ENCODE results near the gene SLC35F2.
"Not testable (repeated sequence)": the region's sequence is repeated elsewhere in the genome, so short reads cannot be mapped to it uniquely, and the experiment has no call there.

Gene SLC35F2

DNA sequence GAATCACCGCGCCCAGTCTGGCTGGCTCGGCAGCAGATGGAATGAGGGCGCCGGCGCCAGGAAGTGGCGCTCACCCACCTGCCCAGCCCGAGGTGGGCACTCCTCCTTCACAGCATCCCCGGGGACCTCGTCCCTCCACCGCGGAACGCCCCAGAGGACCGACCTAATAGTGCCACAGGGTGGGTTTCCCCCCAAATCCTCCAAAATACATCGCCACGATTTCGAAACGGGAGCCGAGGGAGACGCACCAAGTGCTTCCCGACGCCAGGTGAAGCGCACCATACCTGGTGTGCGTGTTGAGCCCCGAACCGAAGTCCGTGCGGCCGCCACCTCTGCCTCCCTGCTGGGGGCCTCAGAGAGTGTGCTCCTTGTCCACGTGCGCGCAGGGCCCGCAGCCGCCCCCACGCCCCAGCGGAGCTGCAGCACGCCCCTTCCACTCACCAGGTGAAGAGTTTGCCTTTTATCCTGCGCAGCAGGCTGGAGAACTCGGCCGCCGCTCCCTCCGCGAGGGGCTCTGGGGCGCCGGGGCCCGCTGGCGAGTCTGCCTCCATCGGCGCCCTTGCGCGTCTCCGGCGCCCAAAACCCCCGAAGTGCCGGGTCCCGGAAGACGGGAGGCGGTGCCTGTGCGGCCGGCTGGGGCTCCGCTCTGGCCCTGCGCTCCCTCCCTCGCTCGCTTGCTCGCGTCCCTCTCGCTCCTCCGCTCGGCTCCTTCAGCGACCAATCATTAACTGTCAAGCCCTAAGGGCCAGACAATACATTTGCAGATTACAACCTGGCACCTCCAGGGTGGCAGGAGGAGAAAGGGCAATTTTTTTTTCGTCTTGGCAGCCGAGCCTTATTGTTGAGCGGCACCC, at the start of gene SLC35F2:
TSS of gene SLC35F2 (minus strand) at position 571 of the 854 bp plus-strand sequence. CDS start at position 551, 20 bp downstream.
- DNase-seq (ENCODE audit: low read depth in 2 of 2), result peak; percentile 37 to 47

DNA sequence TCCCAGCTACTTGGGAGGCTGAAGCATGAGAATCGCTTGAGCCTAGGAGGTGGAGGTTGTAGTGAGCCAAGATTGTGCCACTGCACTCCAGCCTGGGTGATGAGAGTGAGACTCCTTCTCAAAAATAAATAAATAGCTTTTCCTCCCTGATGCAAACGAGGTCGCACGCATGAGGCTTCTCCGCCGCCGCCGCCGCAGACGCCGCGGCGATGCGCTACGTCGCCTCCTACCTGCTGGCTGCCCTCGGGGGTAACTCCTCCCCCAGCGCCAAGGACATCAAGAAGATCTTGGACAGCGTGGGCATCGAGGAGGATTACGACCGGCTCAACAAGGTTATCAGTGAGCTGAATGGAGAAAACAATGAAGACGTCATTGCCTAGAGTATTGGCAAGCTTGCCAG, 49.6 kb upstream of the SLC35F2 start:
- DNase-seq (ENCODE audit: low read depth in 2 of 2), result no peak

- no peak for DNase-seq (ENCODE audit: low read depth in 2 of 2)
Observed at GRCh38 chr11:107898270-107898669, 39.7 kb upstream of the SLC35F2 start.

DNA sequence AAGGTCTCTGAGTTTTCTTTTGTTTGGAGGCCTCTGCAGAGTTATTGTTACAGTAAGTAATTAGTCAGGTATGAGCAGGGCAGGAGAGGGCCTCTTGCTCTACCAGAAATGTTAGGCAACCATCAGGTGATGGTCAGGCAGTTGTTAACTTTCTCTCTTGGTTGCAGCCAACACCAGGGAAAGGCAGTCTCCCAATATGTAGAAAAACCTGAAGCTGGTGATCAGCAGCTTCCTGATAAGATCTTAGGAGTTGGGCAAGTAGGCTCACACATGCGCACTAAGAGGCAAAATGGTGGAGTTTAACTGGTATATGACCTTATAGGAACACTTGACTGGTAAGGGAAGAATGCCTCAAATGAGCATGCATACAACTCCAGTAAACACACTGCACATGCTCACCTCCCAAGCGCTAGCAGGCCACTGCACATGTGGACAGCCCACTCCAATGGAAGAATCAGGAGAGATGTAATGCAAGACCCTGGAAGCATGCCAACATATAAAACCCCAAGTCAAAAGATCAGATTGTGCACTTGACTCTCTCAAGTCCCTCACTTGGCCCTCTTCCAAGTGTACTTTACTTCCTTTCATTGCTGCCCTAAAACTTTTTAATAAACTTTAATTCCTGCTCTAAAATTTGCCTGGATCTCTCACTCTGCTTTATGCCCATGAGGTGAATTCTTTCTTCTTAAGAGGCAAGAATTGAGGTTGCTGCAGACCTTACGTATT, 23.7 kb upstream of the SLC35F2 start:
- no peak for DNase-seq (ENCODE audit: low read depth in 2 of 2)

GRCh38 chr11:107881471-107881870, 22.9 kb upstream of the SLC35F2 start:
- not testable (repeated sequence) for DNase-seq (ENCODE audit: low read depth in 2 of 2)

DNA sequence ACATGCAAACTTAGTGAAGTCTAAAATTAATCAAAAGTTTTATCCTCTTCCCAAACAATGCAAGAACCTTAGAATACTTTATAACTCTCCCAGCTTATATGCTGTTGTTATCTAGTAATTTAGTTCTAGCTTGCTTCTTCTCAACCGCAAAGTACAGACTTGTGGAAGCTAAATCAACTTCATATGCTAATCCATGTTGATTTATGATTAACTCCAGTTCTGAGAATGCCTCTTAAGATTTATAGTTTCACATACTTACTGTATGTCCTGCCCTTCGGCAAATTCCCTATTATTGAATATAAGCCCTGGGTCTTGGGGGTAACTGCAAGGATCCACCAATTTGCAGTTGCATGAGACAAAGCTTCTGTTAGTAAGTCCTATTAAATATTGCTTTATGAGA, 17.6 kb upstream of the SLC35F2 start:
- DNase-seq (ENCODE audit: low read depth in 2 of 2), result no peak

DNA sequence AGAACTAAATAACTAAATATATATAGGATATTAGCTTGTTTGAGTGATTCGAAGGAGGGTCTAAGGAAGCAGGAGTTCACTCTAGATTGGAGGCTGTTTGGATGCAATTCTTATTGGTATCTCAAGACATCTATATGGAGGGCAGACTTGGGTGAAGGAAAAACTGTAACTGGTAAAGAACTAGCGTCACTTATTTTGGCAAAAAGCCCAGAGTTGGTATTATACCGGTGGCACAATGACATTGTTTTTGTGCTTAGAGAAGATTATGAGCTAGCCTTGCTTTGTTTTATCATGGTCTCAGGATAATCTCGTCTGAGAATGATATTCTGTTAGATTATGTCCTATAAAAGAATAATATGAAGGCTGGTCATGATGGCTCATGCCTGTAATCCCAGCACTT, 6.0 kb upstream of the SLC35F2 start:
- DNase-seq (ENCODE audit: low read depth in 2 of 2), result no peak

- DNase-seq (ENCODE audit: low read depth in 2 of 2), result no peak
Observed at GRCh38 chr11:107860688-107861087, 2.1 kb upstream of the SLC35F2 start.

- DNase-seq (ENCODE audit: low read depth in 2 of 2), result not testable (repeated sequence)
Observed at GRCh38 chr11:107860240-107860620, 1.6 kb upstream of the SLC35F2 start.

DNA sequence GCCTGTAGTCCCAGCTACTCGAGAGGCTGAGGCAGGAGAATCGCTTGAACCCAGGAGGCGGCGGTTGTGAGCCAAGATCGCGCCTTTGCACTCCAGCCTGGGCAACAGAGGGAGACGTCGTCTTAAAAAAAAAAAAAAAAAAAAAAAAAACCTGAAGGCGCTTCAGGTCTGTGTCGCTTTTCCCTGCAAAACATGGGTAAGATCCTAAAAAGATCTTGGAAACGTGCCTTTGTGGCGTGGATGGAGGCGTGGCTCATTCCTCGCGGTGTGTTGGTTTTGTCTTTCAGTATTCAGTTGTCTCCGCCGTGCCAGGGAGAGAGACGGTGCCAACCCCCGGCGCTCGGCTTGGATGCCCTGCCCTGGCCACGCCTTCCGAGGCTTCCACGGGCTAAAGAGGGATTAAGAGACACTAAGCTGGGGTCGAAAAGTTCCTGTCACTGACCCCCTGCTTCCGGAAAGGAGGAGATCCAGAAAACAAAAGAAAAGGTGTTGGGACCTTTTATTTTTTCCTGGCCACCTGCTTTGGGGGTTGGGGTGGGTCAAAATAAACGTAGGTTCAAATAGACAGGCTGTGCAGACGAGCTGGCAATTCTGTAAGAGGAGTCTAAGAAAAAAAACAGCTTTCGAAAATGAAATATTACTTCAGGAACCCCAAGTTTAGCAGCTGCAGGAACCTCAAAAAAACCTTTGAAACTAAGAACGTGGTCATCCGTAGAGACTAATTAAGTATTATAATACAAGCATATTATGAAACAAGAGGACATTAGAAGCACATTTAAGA, 1.1 kb upstream of the SLC35F2 start:
- DNase-seq (ENCODE audit: low read depth in 2 of 2), result no peak

GRCh38 chr11:107857550-107858216, 904 bp downstream of the SLC35F2 start:
- no peak for DNase-seq (ENCODE audit: low read depth in 2 of 2)

DNA sequence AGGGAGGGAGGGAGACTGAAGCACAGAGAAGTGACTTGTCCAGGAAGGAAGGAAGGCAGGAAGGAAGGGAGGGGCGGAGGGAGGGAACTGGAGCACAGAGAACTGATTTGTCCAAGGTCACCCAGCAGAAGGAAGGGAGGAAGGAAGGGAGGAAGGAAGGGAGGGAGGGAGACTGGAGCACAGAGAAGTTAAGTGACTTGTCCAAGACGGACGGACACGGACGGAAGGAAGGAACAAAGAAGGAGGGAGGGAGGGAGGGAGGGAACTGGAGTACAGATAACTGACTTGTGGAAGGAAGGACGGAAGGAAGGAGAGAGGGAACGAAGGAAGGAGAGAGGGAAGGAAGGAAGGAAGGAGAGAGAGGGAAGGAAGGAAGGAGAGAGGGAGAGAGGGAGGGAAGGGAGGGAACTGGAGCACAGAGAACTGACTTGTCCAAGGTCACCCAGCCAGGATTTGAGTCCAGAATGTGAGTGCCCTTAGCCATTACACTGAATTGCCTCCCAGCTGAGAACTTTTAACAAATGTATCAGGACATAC, 1.5 kb downstream of the SLC35F2 start:
- no peak for DNase-seq (ENCODE audit: low read depth in 2 of 2)

- DNase-seq (ENCODE audit: low read depth in 2 of 2), result no peak
Observed at GRCh38 chr11:107856180-107856980, 2.2 kb downstream of the SLC35F2 start.

- no peak for DNase-seq (ENCODE audit: low read depth in 2 of 2)
Observed at GRCh38 chr11:107853070-107853469, 5.5 kb downstream of the SLC35F2 start.

DNA sequence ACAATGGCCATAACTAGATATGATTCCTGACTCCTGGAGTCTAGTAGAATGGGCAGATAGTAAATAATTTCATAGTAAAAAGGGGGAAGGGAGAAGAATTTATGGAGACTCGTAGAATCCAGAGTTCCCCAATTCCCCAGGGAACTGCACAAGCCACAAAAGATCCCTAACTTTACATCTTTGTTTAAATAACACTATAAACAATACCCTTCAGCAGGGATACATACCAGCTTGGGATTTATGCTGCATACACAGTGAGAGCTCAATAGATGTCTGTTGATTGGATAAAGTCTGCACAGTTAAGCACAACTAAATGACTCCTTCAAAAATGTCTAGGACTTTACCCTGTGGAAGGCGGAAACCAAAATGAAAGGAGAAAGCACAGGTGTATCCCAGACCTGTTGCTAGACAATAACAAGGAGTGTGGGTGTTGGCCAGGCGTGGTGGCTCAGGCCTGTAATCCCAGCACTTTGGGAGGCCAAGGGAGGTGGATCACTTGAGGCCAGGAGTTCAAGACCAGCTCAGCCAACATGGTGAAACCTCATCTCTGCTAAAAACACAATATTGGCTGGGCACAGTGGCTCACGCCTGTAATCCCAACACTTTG, 6.8 kb downstream of the SLC35F2 start:
- DNase-seq (ENCODE audit: low read depth in 2 of 2), result no peak

DNA sequence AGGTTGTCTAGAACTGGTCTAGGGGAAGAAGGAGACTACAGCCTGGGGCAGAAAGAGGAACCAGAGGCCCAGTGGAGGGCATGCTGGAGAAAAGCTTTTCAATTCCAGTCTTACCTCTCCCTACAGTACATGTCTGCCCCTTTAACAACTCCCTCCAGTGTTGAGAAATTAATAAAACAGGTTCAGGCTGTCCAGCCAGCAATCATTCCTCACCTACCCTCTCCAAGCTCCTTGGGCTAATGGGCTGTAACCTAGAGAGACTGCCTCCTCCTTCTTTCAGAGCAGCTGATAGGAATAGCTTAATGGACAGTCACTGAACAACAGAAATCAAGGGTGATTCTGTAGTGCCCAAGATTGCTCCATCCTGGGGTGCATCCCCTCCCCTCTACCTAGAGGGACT, 8.8 kb downstream of the SLC35F2 start:
- DNase-seq (ENCODE audit: low read depth in 2 of 2), result no peak

GRCh38 chr11:107848345-107848744, 10.2 kb downstream of the SLC35F2 start:
- no peak for DNase-seq (ENCODE audit: low read depth in 2 of 2)

DNA sequence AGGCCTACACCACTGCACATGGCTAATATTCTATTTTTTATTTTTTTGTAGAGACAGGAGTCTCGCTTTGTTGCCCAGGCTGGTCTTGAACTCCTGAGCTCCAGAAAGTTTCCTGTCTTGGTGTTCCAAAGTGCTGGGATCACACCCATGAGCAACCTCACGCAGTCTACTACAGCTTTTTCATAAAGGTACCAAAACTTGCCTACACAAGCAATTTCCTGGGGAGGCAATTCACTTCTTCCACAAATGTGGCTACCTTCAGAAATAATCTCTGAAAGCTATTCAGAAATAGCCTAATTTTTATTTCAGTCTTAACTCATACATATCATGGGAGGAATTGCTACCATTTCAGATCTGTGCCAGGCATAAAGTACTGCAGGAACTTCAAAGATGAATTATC, 11.4 kb downstream of the SLC35F2 start:
- DNase-seq (ENCODE audit: low read depth in 2 of 2), result no peak

GRCh38 chr11:107844041-107844440, 14.5 kb downstream of the SLC35F2 start:
- DNase-seq (ENCODE audit: low read depth in 2 of 2), result no peak

- no peak for DNase-seq (ENCODE audit: low read depth in 2 of 2)
Observed at GRCh38 chr11:107842412-107843100, 16.0 kb downstream of the SLC35F2 start.

All from activated CD8-positive, alpha-beta memory T cell treated with anti-CD3 and anti-CD28 coated beads for 4 hours (primary cell).